ENCODE results near the gene SLC7A14.

SLC7A14 gene

DNA sequence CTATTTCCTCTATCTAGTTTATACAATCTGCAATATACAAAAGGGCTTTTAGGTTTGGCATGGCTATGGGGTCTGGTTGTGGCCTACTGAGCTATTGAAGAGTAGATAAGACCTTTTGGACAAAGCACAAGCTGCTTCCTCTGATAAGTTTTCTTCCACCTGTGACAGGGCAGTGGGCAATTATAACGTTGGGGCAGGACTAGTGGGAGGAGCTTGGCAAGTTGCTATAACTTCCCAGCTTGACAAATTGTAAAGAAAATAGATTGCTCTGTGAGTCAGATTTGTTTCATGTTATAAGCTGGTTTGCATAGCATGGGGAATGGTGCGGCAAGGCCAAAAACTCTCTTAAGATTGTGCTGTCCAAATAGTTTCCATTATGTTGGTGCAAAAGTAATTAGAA, 64.9 kb downstream of the SLC7A14 start:
- H3K36me3 ChIP-seq (ENCODE audit: low read depth) = no peaks in the 10 kb centered on the region
- TF ChIP-seq, protein P1, sequence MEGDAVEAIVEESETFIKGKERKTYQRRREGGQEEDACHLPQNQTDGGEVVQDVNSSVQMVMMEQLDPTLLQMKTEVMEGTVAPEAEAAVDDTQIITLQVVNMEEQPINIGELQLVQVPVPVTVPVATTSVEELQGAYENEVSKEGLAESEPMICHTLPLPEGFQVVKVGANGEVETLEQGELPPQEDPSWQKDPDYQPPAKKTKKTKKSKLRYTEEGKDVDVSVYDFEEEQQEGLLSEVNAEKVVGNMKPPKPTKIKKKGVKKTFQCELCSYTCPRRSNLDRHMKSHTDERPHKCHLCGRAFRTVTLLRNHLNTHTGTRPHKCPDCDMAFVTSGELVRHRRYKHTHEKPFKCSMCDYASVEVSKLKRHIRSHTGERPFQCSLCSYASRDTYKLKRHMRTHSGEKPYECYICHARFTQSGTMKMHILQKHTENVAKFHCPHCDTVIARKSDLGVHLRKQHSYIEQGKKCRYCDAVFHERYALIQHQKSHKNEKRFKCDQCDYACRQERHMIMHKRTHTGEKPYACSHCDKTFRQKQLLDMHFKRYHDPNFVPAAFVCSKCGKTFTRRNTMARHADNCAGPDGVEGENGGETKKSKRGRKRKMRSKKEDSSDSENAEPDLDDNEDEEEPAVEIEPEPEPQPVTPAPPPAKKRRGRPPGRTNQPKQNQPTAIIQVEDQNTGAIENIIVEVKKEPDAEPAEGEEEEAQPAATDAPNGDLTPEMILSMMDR (IDR thresholded peaks at IDR 0.05; ENCODE audit: poor library complexity, severe bottlenecking) = no peak
- DNase-seq (ENCODE audit: low spot score) (no peak), ATAC-seq (ENCODE audit: low read depth) (no peak)
- H3K27ac ChIP-seq (ENCODE audit: poor library complexity, severe bottlenecking) = no peak overlapping the region
- no peaks in the 10 kb centered on the region for H3K9me3 ChIP-seq (ENCODE audit: severe bottlenecking)
- H3K27me3 ChIP-seq (ENCODE audit: insufficient read depth, poor library complexity, severe bottlenecking) = no peaks in the 10 kb centered on the region
- H3K4me1 ChIP-seq (ENCODE audit: insufficient read depth, poor library complexity, severe bottlenecking) = no peaks in the 10 kb centered on the region
- H3K4me3 ChIP-seq (ENCODE audit: severe bottlenecking) = no peak overlapping the region

DNA sequence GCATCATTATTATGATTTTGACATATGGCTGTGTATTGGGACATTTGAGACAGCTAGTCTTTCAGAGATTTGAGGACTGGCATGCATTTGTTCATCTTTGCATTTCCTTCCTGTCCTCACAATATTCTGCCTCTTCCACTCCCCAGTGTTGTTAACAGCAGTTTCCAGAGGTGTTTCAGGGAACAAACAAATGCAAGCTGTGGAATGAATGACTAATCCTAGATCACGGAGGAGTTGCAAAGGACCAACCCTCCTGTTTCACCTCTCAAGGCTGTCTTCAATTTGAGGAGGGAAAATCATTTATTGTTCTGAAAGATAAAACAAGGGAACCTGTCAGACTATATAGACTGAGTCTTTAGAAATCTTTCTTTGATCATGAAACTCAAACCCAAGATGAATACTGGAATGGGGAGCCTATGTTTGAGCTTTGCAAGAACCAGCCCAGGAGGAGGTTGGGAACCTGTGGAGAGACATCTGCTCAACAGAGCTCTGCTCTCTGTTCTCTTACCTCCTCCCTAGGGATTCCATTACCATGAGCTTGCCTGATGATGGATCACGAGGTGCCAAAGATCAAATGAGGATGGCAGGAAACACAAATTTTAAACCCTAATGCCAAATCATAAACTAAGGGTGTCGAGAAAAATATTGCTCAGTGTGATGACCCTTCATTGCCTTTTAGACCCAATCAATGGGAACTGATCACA, 68.5 kb downstream of the SLC7A14 start:
- Histone ChIP-seq H3K27me3 (ENCODE audit: insufficient read depth, poor library complexity, severe bottlenecking) (no peaks in the 10 kb centered on the region), H3K4me3 (ENCODE audit: severe bottlenecking) (no peak overlapping the region), H3K36me3 (ENCODE audit: low read depth) (no peaks in the 10 kb centered on the region), H3K4me1 (ENCODE audit: insufficient read depth, poor library complexity, severe bottlenecking) (no peaks in the 10 kb centered on the region), H3K9me3 (ENCODE audit: severe bottlenecking) (no peaks in the 10 kb centered on the region), H3K27ac (ENCODE audit: poor library complexity, severe bottlenecking) (no peak overlapping the region)
- no peak for ATAC-seq (ENCODE audit: low read depth)
- TF ChIP-seq, protein P1 (IDR thresholded peaks at IDR 0.05; ENCODE audit: poor library complexity, severe bottlenecking) = no peak
- no peak for DNase-seq (ENCODE audit: low spot score)

DNA sequence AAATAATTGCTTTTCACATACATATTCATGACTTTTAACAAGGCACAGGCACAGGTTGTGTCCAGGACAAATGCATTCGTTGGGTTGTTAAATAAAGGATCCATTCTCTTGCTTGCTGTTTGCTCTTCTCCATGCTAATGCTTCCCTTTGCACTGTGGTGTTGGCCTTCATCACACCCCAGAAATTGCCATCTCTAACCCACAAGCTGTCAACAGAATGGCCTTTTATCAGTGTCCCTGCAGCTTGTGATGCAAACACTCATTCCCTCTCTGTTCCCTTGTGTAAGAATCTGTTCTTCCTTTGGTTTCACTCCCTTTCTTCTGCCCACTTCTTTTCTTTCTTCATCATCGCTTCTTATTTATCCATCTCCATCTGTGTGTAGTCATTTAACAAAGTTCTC, 72.2 kb downstream of the SLC7A14 start:
- Histone ChIP-seq H3K36me3 (ENCODE audit: low read depth) (no peaks in the 10 kb centered on the region), H3K27me3 (ENCODE audit: insufficient read depth, poor library complexity, severe bottlenecking) (no peaks in the 10 kb centered on the region), H3K9me3 (ENCODE audit: severe bottlenecking) (no peaks in the 10 kb centered on the region), H3K27ac (ENCODE audit: poor library complexity, severe bottlenecking) (no peak overlapping the region), H3K4me3 (ENCODE audit: severe bottlenecking) (no peak overlapping the region), H3K4me1 (ENCODE audit: insufficient read depth, poor library complexity, severe bottlenecking) (no peaks in the 10 kb centered on the region)
- ATAC-seq (ENCODE audit: low read depth) (no peak), DNase-seq (ENCODE audit: low spot score) (no peak)
- TF ChIP-seq, protein P1 (IDR thresholded peaks at IDR 0.05; ENCODE audit: poor library complexity, severe bottlenecking) = no peak

DNA sequence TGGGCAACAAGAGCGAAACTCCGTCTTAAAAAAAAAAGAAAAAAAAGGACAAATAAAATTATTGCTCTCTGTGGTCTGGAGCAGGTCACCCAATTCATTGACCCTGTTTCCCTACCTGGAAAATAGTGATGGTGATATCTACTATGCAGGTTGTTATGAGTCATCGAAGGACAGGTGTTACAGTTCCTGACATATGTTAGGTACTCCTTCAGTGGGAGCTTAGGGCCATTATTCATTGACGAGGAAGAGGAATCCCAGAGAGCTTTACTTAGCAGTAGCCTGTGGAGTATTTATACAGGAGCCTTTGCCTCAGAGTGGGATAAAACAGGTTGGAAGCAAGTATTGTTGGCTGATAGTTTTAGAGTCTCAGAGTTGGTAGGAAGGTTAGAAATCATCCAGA, 74.5 kb downstream of the SLC7A14 start:
- no peak for DNase-seq (ENCODE audit: low spot score)

DNA sequence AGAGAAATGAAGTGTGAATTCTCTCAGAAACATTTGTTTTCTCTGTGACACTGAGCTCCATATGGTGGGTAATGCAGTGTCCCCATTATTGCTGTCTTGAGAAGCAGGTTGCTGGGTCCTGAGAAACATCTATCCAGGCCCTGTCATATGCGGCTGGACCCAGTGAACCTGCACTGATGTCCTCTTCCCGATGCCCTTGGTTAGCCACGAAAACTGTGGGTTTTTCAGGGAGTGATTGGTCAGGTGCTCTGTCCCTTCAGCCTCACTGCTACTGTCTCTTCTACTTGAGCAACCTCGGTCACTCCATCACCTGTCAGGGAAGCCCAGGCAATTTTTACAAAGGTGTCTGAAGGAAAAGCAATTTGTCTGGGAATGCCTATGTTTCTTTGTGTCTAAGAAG, 77.0 kb downstream of the SLC7A14 start:
- Histone ChIP-seq H3K27ac (ENCODE audit: poor library complexity, severe bottlenecking) (no peak overlapping the region), H3K36me3 (ENCODE audit: low read depth) (no peaks in the 10 kb centered on the region), H3K4me1 (ENCODE audit: insufficient read depth, poor library complexity, severe bottlenecking) (no peaks in the 10 kb centered on the region), H3K4me3 (ENCODE audit: severe bottlenecking) (no peak overlapping the region), H3K9me3 (ENCODE audit: severe bottlenecking) (no peaks in the 10 kb centered on the region), H3K27me3 (ENCODE audit: insufficient read depth, poor library complexity, severe bottlenecking) (no peaks in the 10 kb centered on the region)
- ATAC-seq (ENCODE audit: low read depth) (no peak), DNase-seq (ENCODE audit: low spot score) (no peak)
- TF ChIP-seq, protein P1 (IDR thresholded peaks at IDR 0.05; ENCODE audit: poor library complexity, severe bottlenecking) = no peak

More for the DNA sequence above, 74.5 kb downstream of the SLC7A14 start:
- Histone ChIP-seq H3K4me3 (ENCODE audit: severe bottlenecking) (no peak overlapping the region), H3K36me3 (ENCODE audit: low read depth) (no peaks in the 10 kb centered on the region), H3K27ac (ENCODE audit: poor library complexity, severe bottlenecking) (no peak overlapping the region), H3K9me3 (ENCODE audit: severe bottlenecking) (no peaks in the 10 kb centered on the region), H3K4me1 (ENCODE audit: insufficient read depth, poor library complexity, severe bottlenecking) (no peaks in the 10 kb centered on the region), H3K27me3 (ENCODE audit: insufficient read depth, poor library complexity, severe bottlenecking) (no peaks in the 10 kb centered on the region)
- no peak for ATAC-seq (ENCODE audit: low read depth)
- TF ChIP-seq, protein P1 (IDR thresholded peaks at IDR 0.05; ENCODE audit: poor library complexity, severe bottlenecking) = no peak

Measured in RWPE2 (cell line).